GM12878 (cell line): ENCODE results near the gene CMTM1. TPM values are rescaled to one million over a fixed set of nuclear protein-coding genes. Genes with fewer than 3 reads are reported as not detected.

Source experiments
- ATAC-seq: fragments of 200-7000 bp; cut with Tn5 transposase; 3 replicates; pipeline ENCODE4 v1.9.1; 2020; ENCODE audit warnings: mild to moderate bottlenecking, moderate library complexity
- BruUV-seq: library from RNA; stranded (reverse); fragments of 400-500 nt; replicated peaks from 2 replicates; lab custom pipeline; 2021; lab: Mats Ljungman, UMichigan
- CTCF ChIA-PET: fragments of 300-600 bp; sonication (Branson Sonifier 250); formaldehyde crosslinking; extraction: SDS; loops from one replicate; lab custom pipeline; 2021; ENCODE audit warnings: inconsistent platforms; lab: Yijun Ruan, JAX
- POLR2A ChIA-PET: fragments of 350-600 bp; formaldehyde crosslinking; extraction: SDS; loops from one replicate; lab custom pipeline; 2021; ENCODE audit warnings: inconsistent platforms; lab: Charles Lee
- RAD21 ChIA-PET: fragments of 300-600 bp; sonication (Branson Sonifier 250); formaldehyde crosslinking; loops from one replicate; lab custom pipeline; 2023; ENCODE audit warnings: antibody characterized with exemption; ENCODE audit not compliant: unreplicated experiment; lab: Charles Lee
- SMC1A ChIA-PET: fragments of 300-600 bp; sonication (Branson Sonifier 250); formaldehyde crosslinking; loops from one replicate; lab custom pipeline; 2023; ENCODE audit not compliant: unreplicated experiment, uncharacterized antibody; lab: Charles Lee
- DNase-seq: peaks from one replicate; pipeline ENCODE4 v3.0.0-alpha.2; 2011; ENCODE audit warnings: low read depth, low spot score
- FAIRE-seq: peaks from 3 replicates; lab custom pipeline; 2011; peaks lifted over from hg19 to GRCh38; lab: Jason Lieb, UNC
- H2AFZ ChIP-seq: 2 replicates; pipeline ENCODE4 v1.6.0; 2011; ENCODE audit warnings: low read depth, low read length, control low read depth; ENCODE audit not compliant: control insufficient read depth
- H3K27ac ChIP-seq: 2 replicates; pipeline ENCODE4 v1.5.1; 2011; ENCODE audit warnings: control low read depth; ENCODE audit not compliant: control insufficient read depth, insufficient read depth
- H3K27me3 ChIP-seq, 2 experiments: replicated peaks in 1 of 2; 2 replicates each; pipeline versions ENCODE4 v1.6.0 to v1.6.1; 2011; ENCODE audit warnings: low read length in 1 of 2; ENCODE audit not compliant: control insufficient read depth in 2 of 2, insufficient read depth in 2 of 2
- H3K36me3 ChIP-seq, 2 experiments: 2 replicates each; pipeline ENCODE4 v1.5.1; 2011; ENCODE audit warnings: low read length in 1 of 2; ENCODE audit not compliant: control insufficient read depth in 2 of 2, insufficient read depth in 2 of 2
- H3K4me1 ChIP-seq: 2 replicates; pipeline ENCODE4 v1.6.1; 2011; ENCODE audit warnings: mild to moderate bottlenecking, low read length, moderate library complexity, mixed read lengths; ENCODE audit not compliant: control insufficient read depth, insufficient read depth
- H3K4me2 ChIP-seq: 2 replicates; pipeline ENCODE4 v1.6.0; 2011; ENCODE audit warnings: control low read depth; ENCODE audit not compliant: control insufficient read depth, insufficient read depth
- H3K4me3 ChIP-seq: fragments of 200-600 bp; sonication (generic); 2 replicates; pipeline ENCODE4 v1.5.1; 2016
- H3K79me2 ChIP-seq: 2 replicates; pipeline ENCODE4 v1.6.0; 2011; ENCODE audit warnings: low read length; ENCODE audit not compliant: control insufficient read depth, insufficient read depth
- H3K9ac ChIP-seq: 2 replicates; pipeline ENCODE4 v1.8.0; 2011; ENCODE audit warnings: low read length, control low read depth, mixed read lengths; ENCODE audit not compliant: control insufficient read depth, insufficient read depth
- H3K9me3 ChIP-seq: replicated peaks from 3 replicates; pipeline ENCODE4 v1.5.1; 2011; ENCODE audit warnings: mild to moderate bottlenecking, low read length; ENCODE audit not compliant: control insufficient read depth, insufficient read depth
- H4K20me1 ChIP-seq: 2 replicates; pipeline ENCODE4 v1.6.0; 2011; ENCODE audit not compliant: control insufficient read depth, insufficient read depth
- ATF3 ChIP-seq: IDR thresholded peaks from 2 replicates; pipeline ENCODE4 v1.6.1; 2011; ENCODE audit warnings: low read depth, mild to moderate bottlenecking, low read length, moderate library complexity, borderline replicate concordance; ENCODE audit errors: extremely low read depth
- BCLAF1 ChIP-seq: fragments of 450-650 bp; IDR thresholded peaks from 2 replicates; pipeline ENCODE4 v1.6.1; 2017; ENCODE audit warnings: antibody characterized with exemption, mild to moderate bottlenecking, moderate library complexity
- CREM ChIP-seq: IDR thresholded peaks from 2 replicates; pipeline ENCODE4 v1.6.1; 2014; ENCODE audit warnings: antibody characterized with exemption, low read depth
- DPF2 ChIP-seq: fragments of 450-650 bp; IDR thresholded peaks from 2 replicates; pipeline ENCODE4 v1.6.1; 2017; ENCODE audit warnings: mild to moderate bottlenecking
- IKZF1 ChIP-seq: fragments of 450-650 bp; conservative IDR thresholded peaks from 2 replicates; pipeline ENCODE4 v1.6.1; 2017; ENCODE audit warnings: antibody characterized with exemption, mild to moderate bottlenecking
- IRF5 ChIP-seq: fragments of 450-650 bp; IDR thresholded peaks from 2 replicates; pipeline ENCODE4 v1.6.1; 2017; ENCODE audit warnings: borderline replicate concordance
- JUNB ChIP-seq: IDR thresholded peaks from 2 replicates; pipeline ENCODE4 v1.6.1; 2016; ENCODE audit warnings: antibody characterized with exemption, mild to moderate bottlenecking
- MEF2B ChIP-seq: fragments of 450-650 bp; IDR thresholded peaks from 2 replicates; pipeline ENCODE4 v1.6.1; 2018; ENCODE audit warnings: mild to moderate bottlenecking, moderate library complexity; ENCODE audit not compliant: partially characterized antibody, poor library complexity, severe bottlenecking
- RAD51 ChIP-seq: fragments of 450-650 bp; IDR thresholded peaks from 2 replicates; pipeline ENCODE4 v1.6.1; 2016; ENCODE audit warnings: moderate library complexity, mild to moderate bottlenecking, inconsistent platforms
- SP1 ChIP-seq: IDR thresholded peaks from one replicate; pipeline ENCODE4 v1.6.1; 2011; ENCODE audit warnings: low read depth, low read length
- SPI1 ChIP-seq: IDR thresholded peaks from 2 replicates; pipeline ENCODE4 v1.6.1; 2011; ENCODE audit warnings: low read depth, mild to moderate bottlenecking, low read length, moderate library complexity, borderline replicate concordance; ENCODE audit not compliant: insufficient read depth
- TARDBP ChIP-seq: IDR thresholded peaks from 2 replicates; pipeline ENCODE4 v1.6.1; 2016; ENCODE audit warnings: borderline replicate concordance
- USF1 ChIP-seq: IDR thresholded peaks from 2 replicates; pipeline ENCODE4 v1.6.1; 2011; ENCODE audit warnings: borderline replicate concordance, low read depth, mild to moderate bottlenecking, moderate library complexity, mixed read lengths, low read length; ENCODE audit not compliant: insufficient read depth; ENCODE audit errors: extremely low read length
- WRNIP1 ChIP-seq: IDR thresholded peaks from 2 replicates; pipeline ENCODE4 v1.6.1; 2011; ENCODE audit warnings: low read depth, low read length, improper control_type of control experiment, borderline replicate concordance
- ZNF687 ChIP-seq: fragments of 450-650 bp; IDR thresholded peaks from 2 replicates; pipeline ENCODE4 v1.6.1; 2017; ENCODE audit warnings: mild to moderate bottlenecking, moderate library complexity
- WGBS: methylation state at CpG from one replicate; pipeline ENCODE4 v1.1.6; 2016; ENCODE audit warnings: low lambda C conversion rate; ENCODE audit not compliant: insufficient replicate concordance, insufficient coverage; ENCODE audit errors: missing lambda C conversion rate; 5-methylcytosine and 5-hydroxymethylcytosine counted together
- in situ Hi-C: fragments of 300-500 bp; cut with MboI; formaldehyde crosslinking; loops from 9 replicates; pipeline ENCODE4 v1.14.3; 2018; ENCODE audit warnings: mixed read lengths
- intact Hi-C: fragments of 100-400 bp; cut with micrococcal nuclease; formaldehyde crosslinking; loops from one replicate; pipeline ENCODE4 v1.14.2; 2022; ENCODE audit not compliant: unreplicated experiment
- polyA plus RNA-seq, 11 experiments: library from polyadenylated mRNA; depleted of rRNA in 4 of 11; unstranded in 6 of 11; stranded (reverse) in 5 of 11; fragments of >200 nt; fragmentation: Nextera tagmentation in 4 of 11; fragmentation: Illumina TruSeq in 1 of 11; extraction: Ambion mirVana in 4 of 11; extraction: Trizol in 1 of 11; gene quantifications; 1 replicate in 1 of 11; 2 replicates in 10 of 11; pipeline versions ENCODE4 v1.2.1 to v1.2.3, GENCODE V29; 2011 to 2016; ENCODE audit warnings: inconsistent platforms in 2 of 11, missing spikeins in 2 of 11, low read depth in 1 of 11
- total RNA-seq, 4 experiments: library from RNA; depleted of rRNA in 3 of 4; stranded (reverse); fragments of >200 nt in 3 of 4; fragmentation: Illumina TruSeq in 1 of 4; extraction: Trizol in 1 of 4; gene quantifications; 2 replicates each; pipeline versions ENCODE4 v1.2.1 to v1.2.3, GENCODE V29; 2013 to 2021

The CMTM1 gene
- total and polyA plus RNA-seq, 10 of the 15 experiments (the other 5 are each of a cell fraction or from before 2014, with no cell fraction given): 0.09 to 3.0 (median 1.4) TPM; not detected in 2

GRCh38 chr16:66536525-66536924, 29.7 kb upstream of the CMTM1 start:
- ChIA-PET CTCF (interaction anchor here (0.6 to 1.4 kb wide), 4 partner anchors 15 to 411 kb away, joined by 3 to 5 read pairs (median 4); no protein-coding TSS in a partner anchor), POLR2A (interaction anchor here (1.0 to 1.1 kb wide), 2 partner anchors 12 to 36 kb away, joined by 3 read pairs; no protein-coding TSS in a partner anchor), RAD21 (no interaction called here), SMC1A (interaction anchor here (1.0 to 1.3 kb wide), 2 partner anchors 11 to 15 kb away, joined by 5 to 6 read pairs; no protein-coding TSS in a partner anchor)
- WGBS: 62% methylated on average over 4 of the region's 4 CpGs
- Histone ChIP-seq H2AFZ (no peak overlapping the region), H3K27ac (no peak overlapping the region), H3K36me3 (no peaks in the 10 kb centered on the region), H3K9me3 (no peaks in the 10 kb centered on the region), H3K4me2 (no peak overlapping the region), H3K79me2 (no peaks in the 10 kb centered on the region), H3K9ac (no peak overlapping the region), H3K4me1 (peaks cover 9% of the 10 kb centered on the region), H3K27me3 (peaks cover 0 to 3% of the 10 kb centered on the region in 2 experiments; a peak in 2 of 4 replicates), H3K4me3 (no peak overlapping the region), H4K20me1 (no peaks in the 10 kb centered on the region)
- intact Hi-C loops: no loop called here
- DNase-seq (no peak), FAIRE-seq (no peak), ATAC-seq (no peak)
- BruUV-seq: no TSS peak
- in situ Hi-C loops: loop anchor here (25.0 kb wide), 1 partner anchor 501 kb away; the partner anchor contains the start of gene CBFB
- TF ChIP-seq DPF2 (no peak), WRNIP1 (no peak), MEF2B (no peak), IKZF1 (no peak), ATF3 (no peak), RAD51 (no peak), BCLAF1 (no peak), TARDBP (no peak), JUNB (no peak), IRF5 (no peak), SP1 (no peak), USF1 (no peak), ZNF687 (no peak), SPI1 (no peak), CREM (no peak)
